ENCODE results near the gene SPACA4.

GRCh38 chr19:48625891-48626327 lies 19.4 kb downstream of the SPACA4 start:
- TF ChIP-seq CTCF (conservative IDR thresholded peaks at IDR 0.05; ENCODE audit: low read length) = no peak
- no peak for TF ChIP-seq EZH2phosphoT487 (IDR thresholded peaks at IDR 0.05; ENCODE audit: borderline replicate concordance)
